Ovary (tissue), 9 donors: ENCODE measurements around the gene KIR3DL1. TPM values are rescaled to one million over a fixed set of nuclear protein-coding genes. Genes with fewer than 3 reads are reported as not detected.

Experiments used
- DNase-seq, 5 donors: peaks; one replicate each; pipeline ENCODE4 v3.0.0-alpha.2; 2019 to 2020
- H3K27ac ChIP-seq, 2 donors: fragments of 200-600 bp; one replicate each; pipeline versions ENCODE4 v1.5.1 to v1.8.0; 2019 to 2022
- H3K27me3 ChIP-seq: fragments of 200-600 bp; one replicate; pipeline ENCODE4 v1.8.0; 2022
- H3K36me3 ChIP-seq: fragments of 200-600 bp; sonication (generic); one replicate; pipeline ENCODE4 v1.5.1; 2019
- H3K4me1 ChIP-seq: one replicate; pipeline ENCODE4 v1.8.1; 2013; ENCODE audit warnings: mild to moderate bottlenecking, moderate library complexity; ENCODE audit not compliant: insufficient read depth
- H3K4me3 ChIP-seq: fragments of 200-600 bp; sonication (generic); one replicate; pipeline ENCODE4 v1.5.1; 2017
- H3K9me3 ChIP-seq, 2 donors: fragments of 200-600 bp in 1 of 2; sonication (generic) in 1 of 2; one replicate each; pipeline versions ENCODE4 v1.5.1 to v1.8.1; 2013 to 2019; ENCODE audit warnings: mild to moderate bottlenecking in 1 of 2, moderate library complexity in 1 of 2
- EP300 ChIP-seq: sonication (generic); formaldehyde crosslinking; IDR thresholded peaks from one replicate; pipeline ENCODE4 v1.6.1; 2017; ENCODE audit warnings: antibody characterized with exemption
- POLR2A ChIP-seq: fragments of 450-650 bp; IDR thresholded peaks from one replicate; pipeline ENCODE4 v1.6.1; 2017; ENCODE audit warnings: antibody characterized with exemption, mild to moderate bottlenecking, moderate library complexity
- WGBS, 3 donors: extraction: QIAGEN DNeasy Blood & Tissue Kit in 1 of 3; methylation state at CpG; one replicate each; pipeline versions ENCODE4 v1.1.5 to v1.1.7; 2013 to 2017; 5-methylcytosine and 5-hydroxymethylcytosine counted together
- intact Hi-C, 4 donors: fragments of 100-400 bp; cut with DNase I; formaldehyde crosslinking; loops; one replicate each; pipeline versions ENCODE4 v1.11.0 to v1.15.1; 2022 to 2023
- polyA plus RNA-seq, 2 donors: library from polyadenylated mRNA; stranded (reverse); fragments of 200-250 nt in 1 of 2; fragments of 350-450 nt in 1 of 2; fragmentation: Illumina TruSeq in 1 of 2; extraction: RNeasy Lipid Tissue Mini Kit (QIAGEN cat#74804) in 1 of 2; gene quantifications; one replicate each; pipeline ENCODE4 v1.2.3, GENCODE V29; 2013 to 2014
- small RNA-seq: library from RNA; depleted of rRNA; stranded (forward); fragments of <200 nt; gene quantifications from one replicate; pipeline ENCODE3, GENCODE V24; 2016
- total RNA-seq, 7 donors: library from RNA; depleted of rRNA in 2 of 7; stranded (reverse); fragments of >200 nt in 2 of 7; fragmentation: NEBNext Ultra II Directional in 3 of 7; extraction: Animal tissue kit (Norgen Biotek cat#: 25700) in 3 of 7; gene quantifications; one replicate each; pipeline versions ENCODE4 v1.1.0 to v1.2.4, GENCODE V29; 2016 to 2023
- TF ChIP-seq, protein P1 (sequence below), 3 donors: fragments of 450-650 bp in 2 of 3; fragments of 200-600 bp in 1 of 3; IDR thresholded peaks; one replicate each; pipeline versions ENCODE4 v1.5.1 to v1.8.0; 2016 to 2022; ENCODE audit warnings: antibody characterized with exemption in 3 of 3, mild to moderate bottlenecking in 1 of 3
- donor health status: DM: no; HTN: no; CAD: no; lungs with moderate emphysema.
- donor health status: DM: no; HTN: no; CAD: no.
- donor health status: Bipolar disorder and iron deficiency.
- donor health status: DM: yes; HTN: yes; CAD: no.
- donor health status: DM: no; HTN: no; CAD: no.
- donor health status: DM: yes; HTN: yes; CAD: no.

The KIR3DL1 gene
- total and polyA plus RNA-seq, 9 donors: not detected

DNA sequence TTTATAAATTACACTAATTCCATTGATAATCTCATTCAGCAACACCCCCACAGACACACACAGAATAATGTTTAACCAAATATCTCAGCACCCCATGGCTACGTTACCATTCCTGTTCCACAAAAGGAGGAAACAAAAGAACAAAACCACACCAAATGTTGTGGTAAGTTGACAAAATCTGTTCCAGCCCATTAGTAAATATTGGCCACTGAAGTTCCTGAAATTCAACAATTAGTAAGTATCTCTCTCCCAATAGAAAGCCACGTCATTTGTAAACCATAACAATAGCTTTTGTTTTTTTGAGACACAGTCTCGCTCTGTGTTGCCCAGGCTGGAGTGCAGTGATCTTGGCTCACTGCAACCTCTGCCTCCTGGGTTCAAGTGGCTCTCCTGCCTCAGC is 55.4 kb downstream of the KIR3DL1 start:
- no peak overlapping the region for H3K27ac ChIP-seq
- 64 to 75% (median 71%) methylated on average over 3 of the region's 3 CpGs for WGBS, 3 donors
- no peak overlapping the region for H3K4me3 ChIP-seq
- TF ChIP-seq POLR2A (no peak), EP300 (no peak)
- TF ChIP-seq, protein P1, sequence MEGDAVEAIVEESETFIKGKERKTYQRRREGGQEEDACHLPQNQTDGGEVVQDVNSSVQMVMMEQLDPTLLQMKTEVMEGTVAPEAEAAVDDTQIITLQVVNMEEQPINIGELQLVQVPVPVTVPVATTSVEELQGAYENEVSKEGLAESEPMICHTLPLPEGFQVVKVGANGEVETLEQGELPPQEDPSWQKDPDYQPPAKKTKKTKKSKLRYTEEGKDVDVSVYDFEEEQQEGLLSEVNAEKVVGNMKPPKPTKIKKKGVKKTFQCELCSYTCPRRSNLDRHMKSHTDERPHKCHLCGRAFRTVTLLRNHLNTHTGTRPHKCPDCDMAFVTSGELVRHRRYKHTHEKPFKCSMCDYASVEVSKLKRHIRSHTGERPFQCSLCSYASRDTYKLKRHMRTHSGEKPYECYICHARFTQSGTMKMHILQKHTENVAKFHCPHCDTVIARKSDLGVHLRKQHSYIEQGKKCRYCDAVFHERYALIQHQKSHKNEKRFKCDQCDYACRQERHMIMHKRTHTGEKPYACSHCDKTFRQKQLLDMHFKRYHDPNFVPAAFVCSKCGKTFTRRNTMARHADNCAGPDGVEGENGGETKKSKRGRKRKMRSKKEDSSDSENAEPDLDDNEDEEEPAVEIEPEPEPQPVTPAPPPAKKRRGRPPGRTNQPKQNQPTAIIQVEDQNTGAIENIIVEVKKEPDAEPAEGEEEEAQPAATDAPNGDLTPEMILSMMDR (IDR thresholded peaks at IDR 0.05): no peak
- H3K27me3 ChIP-seq: no peaks in the 10 kb centered on the region
- intact Hi-C loops: no loop called here
- H3K4me1 ChIP-seq: no peaks in the 10 kb centered on the region
- no peaks in the 10 kb centered on the region for H3K9me3 ChIP-seq
- H3K36me3 ChIP-seq: no peaks in the 10 kb centered on the region
- no peak for DNase-seq

DNA sequence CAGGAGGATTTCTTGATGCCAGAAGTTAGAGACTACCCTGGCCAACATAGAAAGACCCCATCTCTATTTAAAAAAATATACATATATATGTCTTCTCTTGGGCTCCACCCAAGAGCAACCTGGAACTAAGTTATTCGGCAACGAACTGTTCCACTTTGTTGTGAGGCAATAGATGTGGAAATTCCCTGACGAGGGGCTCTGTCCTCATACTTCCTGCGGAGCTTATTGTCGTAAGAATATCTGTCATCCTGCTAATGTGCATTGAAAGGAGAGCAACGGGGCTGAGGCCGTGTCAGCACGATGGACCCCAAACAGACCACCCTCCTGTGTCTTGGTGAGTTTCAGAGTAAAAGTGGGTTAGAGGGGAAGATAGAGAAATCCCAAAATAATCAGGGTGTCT is 57.7 kb downstream of the KIR3DL1 start, which contains the start of gene FCAR:
FCAR (plus strand) TSS at position 246 of the 400 bp plus-strand sequence; CDS start at position 301, 55 bp downstream.
- DNase-seq: no peak
- no peak within 1 kb of the TSS for H3K27ac ChIP-seq
- no peaks in the 10 kb centered on the region for H3K9me3 ChIP-seq
- H3K36me3 ChIP-seq: no peaks in the 10 kb centered on the region
- no peak within 1 kb of the TSS for H3K4me3 ChIP-seq
- no peaks in the 10 kb centered on the region for H3K27me3 ChIP-seq
- TF ChIP-seq, protein P1 (IDR thresholded peaks at IDR 0.05): no peak
- TF ChIP-seq EP300 (no peak), POLR2A (no peak)
- WGBS, 3 donors: 67 to 81% (median 73%) methylated on average over 8 of the region's 8 CpGs
- no peaks in the 10 kb centered on the region for H3K4me1 ChIP-seq
- intact Hi-C loops: no loop called here

DNA sequence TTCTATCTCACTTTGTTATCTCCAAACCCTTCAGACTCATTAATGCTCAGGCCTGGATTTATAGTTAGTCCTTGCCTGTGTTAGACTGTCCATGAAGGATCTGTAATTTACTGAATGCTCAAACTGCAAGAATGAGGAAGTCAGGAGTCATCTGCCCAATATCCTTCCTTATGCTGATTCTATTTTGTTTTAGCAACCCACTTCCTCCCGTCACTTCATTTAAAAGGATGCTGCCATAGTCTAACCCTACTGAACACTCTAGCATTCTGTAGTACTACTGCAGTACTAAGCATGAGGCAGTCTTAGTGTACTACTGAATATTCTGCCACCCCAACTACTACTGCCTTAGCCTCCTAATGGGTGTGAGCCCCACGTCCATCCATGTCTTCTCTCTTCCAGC is 59.2 kb downstream of the KIR3DL1 start:
- H3K27ac ChIP-seq: no peak overlapping the region

DNA sequence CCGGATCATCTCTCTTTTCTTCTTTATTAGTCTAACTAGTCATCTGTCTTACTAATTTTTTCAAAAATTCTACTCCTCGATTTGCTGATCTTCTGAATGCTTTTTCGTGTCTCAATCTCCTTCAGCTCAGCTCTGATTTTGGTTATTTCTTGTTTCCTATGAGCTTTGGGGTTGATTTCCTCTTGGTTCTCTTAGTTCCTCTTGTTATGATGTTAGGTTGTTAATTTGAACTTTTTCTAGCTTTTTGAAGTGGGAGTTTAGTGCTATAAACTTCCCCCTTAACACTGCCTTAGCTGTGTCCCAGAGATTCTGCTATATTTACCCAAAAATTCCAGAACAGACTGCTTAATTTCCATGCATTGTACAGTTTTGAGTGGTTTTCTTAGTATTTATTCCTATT is 61.2 kb downstream of the KIR3DL1 start:
- Histone ChIP-seq H3K36me3 (no peaks in the 10 kb centered on the region), H3K4me3 (no peak overlapping the region), H3K4me1 (no peaks in the 10 kb centered on the region), H3K27me3 (no peaks in the 10 kb centered on the region), H3K9me3 (peaks cover 0 to 3% of the 10 kb centered on the region in 2 donors), H3K27ac (no peak overlapping the region)
- DNase-seq: no peak
- 58 to 73% (median 68%) methylated on average over 3 of the region's 3 CpGs for WGBS, 3 donors
- intact Hi-C loops: no loop called here
- no peak for TF ChIP-seq EP300
- TF ChIP-seq POLR2A: no peak
- TF ChIP-seq, protein P1 (IDR thresholded peaks at IDR 0.05): no peak

More for the DNA sequence above, 59.2 kb downstream of the KIR3DL1 start:
- 35 to 45% (median 41%) methylated on average over 2 of the region's 2 CpGs for WGBS, 3 donors
- no peak for DNase-seq
- Histone ChIP-seq H3K9me3 (no peaks in the 10 kb centered on the region), H3K4me1 (no peaks in the 10 kb centered on the region), H3K36me3 (no peaks in the 10 kb centered on the region), H3K4me3 (no peak overlapping the region), H3K27me3 (no peaks in the 10 kb centered on the region)
- intact Hi-C loops: no loop called here
- TF ChIP-seq POLR2A (no peak), EP300 (no peak)
- TF ChIP-seq, protein P1 (IDR thresholded peaks at IDR 0.05): no peak

Small RNA genes within 50 kb of the gene (small RNA-seq; reads per million reads assigned to genes)
- gene KIR3DP1 (not detected), gene RNU6-222P (not detected)

Other genes with a start within 250 kb of the KIR3DL1 start
- gene LILRA2, start 242.7 kb upstream of the KIR3DL1 start, total RNA-seq: 1 to 10 TPM in 4 of 7 donors, under 1 TPM in 3; 0.60 to 5.5 (median 1.4) TPM
- 1 to 10 TPM in 1 of 2 donors, under 1 TPM in 1; 0.56 to 3.7 TPM for gene LILRA2, start 242.7 kb upstream of the KIR3DL1 start, polyA plus RNA-seq
- gene LILRA1, start 222.8 kb upstream of the KIR3DL1 start, total RNA-seq: 1 to 10 TPM in 1 of 7 donors, under 1 TPM in 6; 0.23 to 3.1 (median 0.36) TPM
- gene LILRA1, start 222.8 kb upstream of the KIR3DL1 start, polyA plus RNA-seq: 1 to 10 TPM in 1 of 2 donors, under 1 TPM in 1; 0.15 to 1.7 TPM
- gene LILRB1, start 186.0 kb upstream of the KIR3DL1 start, total RNA-seq: 10 to 100 TPM in 1 of 7 donors, 1 to 10 TPM in 3, under 1 TPM in 3; 0.60 to 12.1 (median 1.6) TPM
- 1 to 10 TPM in 1 of 2 donors, under 1 TPM in 1; 0.63 to 1.9 TPM for gene LILRB1, start 186.0 kb upstream of the KIR3DL1 start, polyA plus RNA-seq
- 1 to 10 TPM in 4 of 7 donors, under 1 TPM in 2, not detected in 1; 0.48 to 4.9 (median 1.0) TPM for gene LILRB4, start 153.5 kb upstream of the KIR3DL1 start, total RNA-seq
- gene LILRB4, start 153.5 kb upstream of the KIR3DL1 start, polyA plus RNA-seq: 1 to 10 TPM in 1 of 2 donors, under 1 TPM in 1; 0.82 to 6.9 TPM
- not detected for gene KIR3DL3, start 92.0 kb upstream of the KIR3DL1 start, total RNA-seq
- not detected for gene KIR3DL3, start 92.0 kb upstream of the KIR3DL1 start, polyA plus RNA-seq
- not detected for gene KIR2DL3, start 78.0 kb upstream of the KIR3DL1 start, total RNA-seq
- gene KIR2DL3, start 78.0 kb upstream of the KIR3DL1 start, polyA plus RNA-seq: under 1 TPM in 1 of 2 donors, not detected in 1; 0.45 TPM
- gene KIR2DL1, start 46.7 kb upstream of the KIR3DL1 start, total RNA-seq: not detected
- under 1 TPM in 1 of 2 donors, not detected in 1; 0.12 TPM for gene KIR2DL1, start 46.7 kb upstream of the KIR3DL1 start, polyA plus RNA-seq
- not detected for gene KIR2DL4, start 12.9 kb upstream of the KIR3DL1 start, total RNA-seq
- under 1 TPM in 1 of 2 donors, not detected in 1; 0.23 TPM for gene KIR2DL4, start 12.9 kb upstream of the KIR3DL1 start, polyA plus RNA-seq
- not detected for gene KIR2DS4, start 16.2 kb downstream of the KIR3DL1 start, total RNA-seq
- gene KIR2DS4, start 16.2 kb downstream of the KIR3DL1 start, polyA plus RNA-seq: under 1 TPM in 1 of 2 donors, not detected in 1; 0.40 TPM
- gene KIR3DL2, start 34.0 kb downstream of the KIR3DL1 start, total RNA-seq: not detected
- gene KIR3DL2, start 34.0 kb downstream of the KIR3DL1 start, polyA plus RNA-seq: under 1 TPM in 1 of 2 donors, not detected in 1; 0.32 TPM
- 1 to 10 TPM in 3 of 7 donors, under 1 TPM in 1, not detected in 3; 0.15 to 2.8 (median 1.7) TPM for gene FCAR, start 57.8 kb downstream of the KIR3DL1 start, total RNA-seq
- gene FCAR, start 57.8 kb downstream of the KIR3DL1 start, polyA plus RNA-seq: under 1 TPM in 1 of 2 donors, not detected in 1; 0.13 TPM
- gene NCR1, start 89.7 kb downstream of the KIR3DL1 start, total RNA-seq: under 1 TPM in 1 of 7 donors, not detected in 6; 0.66 TPM
- gene NCR1, start 89.7 kb downstream of the KIR3DL1 start, polyA plus RNA-seq: under 1 TPM in 1 of 2 donors, not detected in 1; 0.33 TPM
- gene NLRP7, start 131.1 kb downstream of the KIR3DL1 start, total RNA-seq: not detected
- gene NLRP7, start 131.1 kb downstream of the KIR3DL1 start, polyA plus RNA-seq: under 1 TPM; 0.10 to 0.64 TPM
- gene NLRP2, start 149.9 kb downstream of the KIR3DL1 start, total RNA-seq: 1 to 10 TPM in 3 of 7 donors, under 1 TPM in 3, not detected in 1; 0.15 to 3.8 (median 1.5) TPM
- gene NLRP2, start 149.9 kb downstream of the KIR3DL1 start, polyA plus RNA-seq: 1 to 10 TPM; 1.6 to 4.2 TPM
- gene GP6, start 221.8 kb downstream of the KIR3DL1 start, total RNA-seq: 1 to 10 TPM in 1 of 7 donors, under 1 TPM in 5, not detected in 1; 0.35 to 1.6 (median 0.57) TPM
- under 1 TPM; 0.16 to 0.20 TPM for gene GP6, start 221.8 kb downstream of the KIR3DL1 start, polyA plus RNA-seq
- gene RDH13, start 246.7 kb downstream of the KIR3DL1 start, total RNA-seq: 10 to 100 TPM in 6 of 7 donors, 1 to 10 TPM in 1; 7.8 to 17.3 (median 12.0) TPM
- gene RDH13, start 246.7 kb downstream of the KIR3DL1 start, polyA plus RNA-seq: 10 to 100 TPM in 1 of 2 donors, 1 to 10 TPM in 1; 8.3 to 10.1 TPM